GM12878 (cell line): Measurements from ENCODE around the gene GADL1. TPM values are rescaled to one million over a fixed set of nuclear protein-coding genes. Genes with fewer than 3 reads are reported as not detected.

Experiments
- ATAC-seq: fragments of 200-7000 bp; cut with Tn5 transposase; 3 replicates; pipeline ENCODE4 v1.9.1; 2020; ENCODE audit warnings: mild to moderate bottlenecking, moderate library complexity
- BruUV-seq: library from RNA; stranded (reverse); fragments of 400-500 nt; replicated peaks from 2 replicates; lab custom pipeline; 2021; lab: Mats Ljungman, UMichigan
- CTCF ChIA-PET: fragments of 300-600 bp; sonication (Branson Sonifier 250); formaldehyde crosslinking; extraction: SDS; loops from one replicate; lab custom pipeline; 2021; ENCODE audit warnings: inconsistent platforms; lab: Yijun Ruan, JAX
- POLR2A ChIA-PET: fragments of 350-600 bp; formaldehyde crosslinking; extraction: SDS; loops from one replicate; lab custom pipeline; 2021; ENCODE audit warnings: inconsistent platforms; lab: Charles Lee
- RAD21 ChIA-PET: fragments of 300-600 bp; sonication (Branson Sonifier 250); formaldehyde crosslinking; loops from one replicate; lab custom pipeline; 2023; ENCODE audit warnings: antibody characterized with exemption; ENCODE audit not compliant: unreplicated experiment; lab: Charles Lee
- SMC1A ChIA-PET: fragments of 300-600 bp; sonication (Branson Sonifier 250); formaldehyde crosslinking; loops from one replicate; lab custom pipeline; 2023; ENCODE audit not compliant: unreplicated experiment, uncharacterized antibody; lab: Charles Lee
- DNase-seq: peaks from one replicate; pipeline ENCODE4 v3.0.0-alpha.2; 2011; ENCODE audit warnings: low read depth, low spot score
- FAIRE-seq: peaks from 3 replicates; lab custom pipeline; 2011; peaks lifted over from hg19 to GRCh38; lab: Jason Lieb, UNC
- H2AFZ ChIP-seq: 2 replicates; pipeline ENCODE4 v1.6.0; 2011; ENCODE audit warnings: low read depth, low read length, control low read depth; ENCODE audit not compliant: control insufficient read depth
- H3K27ac ChIP-seq: 2 replicates; pipeline ENCODE4 v1.5.1; 2011; ENCODE audit warnings: control low read depth; ENCODE audit not compliant: control insufficient read depth, insufficient read depth
- H3K27me3 ChIP-seq, 2 experiments: replicated peaks in 1 of 2; 2 replicates each; pipeline versions ENCODE4 v1.6.0 to v1.6.1; 2011; ENCODE audit warnings: low read length in 1 of 2; ENCODE audit not compliant: control insufficient read depth in 2 of 2, insufficient read depth in 2 of 2
- H3K36me3 ChIP-seq, 2 experiments: 2 replicates each; pipeline ENCODE4 v1.5.1; 2011; ENCODE audit warnings: low read length in 1 of 2; ENCODE audit not compliant: control insufficient read depth in 2 of 2, insufficient read depth in 2 of 2
- H3K4me1 ChIP-seq: 2 replicates; pipeline ENCODE4 v1.6.1; 2011; ENCODE audit warnings: mild to moderate bottlenecking, low read length, moderate library complexity, mixed read lengths; ENCODE audit not compliant: control insufficient read depth, insufficient read depth
- H3K4me2 ChIP-seq: 2 replicates; pipeline ENCODE4 v1.6.0; 2011; ENCODE audit warnings: control low read depth; ENCODE audit not compliant: control insufficient read depth, insufficient read depth
- H3K4me3 ChIP-seq: fragments of 200-600 bp; sonication (generic); 2 replicates; pipeline ENCODE4 v1.5.1; 2016
- H3K79me2 ChIP-seq: 2 replicates; pipeline ENCODE4 v1.6.0; 2011; ENCODE audit warnings: low read length; ENCODE audit not compliant: control insufficient read depth, insufficient read depth
- H3K9ac ChIP-seq: 2 replicates; pipeline ENCODE4 v1.8.0; 2011; ENCODE audit warnings: low read length, control low read depth, mixed read lengths; ENCODE audit not compliant: control insufficient read depth, insufficient read depth
- H3K9me3 ChIP-seq: replicated peaks from 3 replicates; pipeline ENCODE4 v1.5.1; 2011; ENCODE audit warnings: mild to moderate bottlenecking, low read length; ENCODE audit not compliant: control insufficient read depth, insufficient read depth
- H4K20me1 ChIP-seq: 2 replicates; pipeline ENCODE4 v1.6.0; 2011; ENCODE audit not compliant: control insufficient read depth, insufficient read depth
- CBX3 ChIP-seq: fragments of 200-600 bp; sonication (generic); IDR thresholded peaks from 2 replicates; pipeline ENCODE4 v1.6.1; 2016; ENCODE audit warnings: low read depth, borderline replicate concordance
- HCFC1 ChIP-seq: fragments of 150-350 bp; IDR thresholded peaks from 2 replicates; pipeline ENCODE4 v1.6.1; 2014; ENCODE audit warnings: low read length
- IRF4 ChIP-seq: IDR thresholded peaks from 2 replicates; pipeline ENCODE4 v1.6.1; 2011; ENCODE audit warnings: low read depth, low read length
- KDM1A ChIP-seq: fragments of 200-600 bp; sonication (generic); IDR thresholded peaks from 2 replicates; pipeline ENCODE4 v1.6.1; 2016; ENCODE audit warnings: borderline replicate concordance
- NFYB ChIP-seq: IDR thresholded peaks from 2 replicates; pipeline ENCODE4 v1.6.1; 2011; ENCODE audit warnings: low read depth, mild to moderate bottlenecking, low read length, improper control_type of control experiment, moderate library complexity; ENCODE audit not compliant: insufficient read depth
- SMARCA5 ChIP-seq: fragments of 450-650 bp; IDR thresholded peaks from 2 replicates; pipeline ENCODE4 v1.6.1; 2017; ENCODE audit warnings: mild to moderate bottlenecking
- SMC3 ChIP-seq: IDR thresholded peaks from 2 replicates; pipeline ENCODE4 v1.6.1; 2011; ENCODE audit warnings: low read length, improper control_type of control experiment, borderline replicate concordance
- SRF ChIP-seq, 2 experiments: IDR thresholded peaks; 2 replicates each; pipeline ENCODE4 v1.6.1; 2011; ENCODE audit warnings: low read depth in 2 of 2, low read length in 2 of 2, mild to moderate bottlenecking in 1 of 2, moderate library complexity in 1 of 2
- YY1 ChIP-seq: IDR thresholded peaks from 2 replicates; pipeline ENCODE4 v1.6.1; 2011; ENCODE audit warnings: low read depth, mild to moderate bottlenecking, low read length
- WGBS: methylation state at CpG from one replicate; pipeline ENCODE4 v1.1.6; 2016; ENCODE audit warnings: low lambda C conversion rate; ENCODE audit not compliant: insufficient replicate concordance, insufficient coverage; ENCODE audit errors: missing lambda C conversion rate; 5-methylcytosine and 5-hydroxymethylcytosine counted together
- in situ Hi-C: fragments of 300-500 bp; cut with MboI; formaldehyde crosslinking; loops from 9 replicates; pipeline ENCODE4 v1.14.3; 2018; ENCODE audit warnings: mixed read lengths
- intact Hi-C: fragments of 100-400 bp; cut with micrococcal nuclease; formaldehyde crosslinking; loops from one replicate; pipeline ENCODE4 v1.14.2; 2022; ENCODE audit not compliant: unreplicated experiment
- polyA plus RNA-seq, 11 experiments: library from polyadenylated mRNA; depleted of rRNA in 4 of 11; unstranded in 6 of 11; stranded (reverse) in 5 of 11; fragments of >200 nt; fragmentation: Nextera tagmentation in 4 of 11; fragmentation: Illumina TruSeq in 1 of 11; extraction: Ambion mirVana in 4 of 11; extraction: Trizol in 1 of 11; gene quantifications; 1 replicate in 1 of 11; 2 replicates in 10 of 11; pipeline versions ENCODE4 v1.2.1 to v1.2.3, GENCODE V29; 2011 to 2016; ENCODE audit warnings: inconsistent platforms in 2 of 11, missing spikeins in 2 of 11, low read depth in 1 of 11
- total RNA-seq, 4 experiments: library from RNA; depleted of rRNA in 3 of 4; stranded (reverse); fragments of >200 nt in 3 of 4; fragmentation: Illumina TruSeq in 1 of 4; extraction: Trizol in 1 of 4; gene quantifications; 2 replicates each; pipeline versions ENCODE4 v1.2.1 to v1.2.3, GENCODE V29; 2013 to 2021
- TF ChIP-seq, protein P1 (sequence below), 3 experiments: IDR thresholded peaks in 2 of 3; conservative IDR thresholded peaks in 1 of 3; 2 replicates each; pipeline ENCODE4 v1.5.1; 2011; ENCODE audit warnings: low read depth in 3 of 3, low read length in 3 of 3, mild to moderate bottlenecking in 3 of 3, control low read depth in 2 of 3, moderate library complexity in 2 of 3, inconsistent platforms in 1 of 3, mixed read lengths in 1 of 3; ENCODE audit not compliant: control insufficient read depth in 2 of 3, insufficient read depth in 1 of 3; ENCODE audit errors: extremely low read depth in 1 of 3
- TF ChIP-seq, protein P2 (sequence below): fragments of 450-650 bp; IDR thresholded peaks from 2 replicates; pipeline ENCODE4 v1.6.1; 2017; ENCODE audit warnings: mild to moderate bottlenecking

Gene GADL1
- total and polyA plus RNA-seq, 10 of the 15 experiments (the other 5 are each of a cell fraction or from before 2014, with no cell fraction given) = 0.04 TPM; not detected in 9

DNA sequence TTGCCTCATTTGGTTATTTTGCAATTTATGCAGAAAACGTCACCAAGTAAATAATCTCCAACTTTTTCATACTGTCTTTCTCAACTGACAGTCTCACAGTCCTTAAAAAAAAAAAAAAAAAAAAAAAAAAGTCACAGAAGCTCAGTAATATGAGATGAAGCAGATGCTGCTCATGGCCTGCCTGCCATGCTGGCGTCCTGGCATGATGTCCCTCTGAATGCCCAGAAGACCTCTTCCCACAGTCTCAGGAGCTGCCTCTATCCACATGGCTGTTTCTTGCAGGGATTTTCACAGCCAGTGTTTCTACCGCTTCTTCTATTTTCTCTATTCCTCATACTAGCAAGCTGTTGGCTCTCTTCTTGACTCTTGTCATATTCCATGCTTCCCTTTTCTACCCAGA, 200.3 kb downstream of the GADL1 start:
- Histone ChIP-seq H4K20me1 (no peaks in the 10 kb centered on the region), H3K4me1 (no peaks in the 10 kb centered on the region), H3K27ac (no peak overlapping the region), H3K79me2 (no peaks in the 10 kb centered on the region), H3K4me2 (no peak overlapping the region), H2AFZ (no peak overlapping the region), H3K27me3 (no peaks in the 10 kb centered on the region; a peak in 1 of 4 replicates), H3K9ac (no peak overlapping the region), H3K36me3 (no peaks in the 10 kb centered on the region), H3K9me3 (no peaks in the 10 kb centered on the region), H3K4me3 (no peak overlapping the region)
- ATAC-seq (no peak), FAIRE-seq (no peak), DNase-seq (no peak)
- no TSS peak for BruUV-seq
- intact Hi-C loops (loop anchor here (10.0 kb wide), 1 partner anchor 249 kb away; no protein-coding TSS in a partner anchor), in situ Hi-C loops (loop anchor here (10.0 kb wide), 2 partner anchors 589 to 669 kb away; no protein-coding TSS in a partner anchor)
- ChIA-PET POLR2A (interaction anchor here (0.7 kb wide), 1 partner anchor 259 kb away, joined by 3 read pairs; no protein-coding TSS in a partner anchor), RAD21 (interaction anchor here (0.7 to 3.7 kb wide), 12 partner anchors 17 to 1778 kb away, joined by 3 to 25 read pairs (median 4); partner anchors contain the start of gene TGFBR2), SMC1A (interaction anchor here (0.7 to 5.7 kb wide), 12 partner anchors 13 to 652 kb away, joined by 3 to 28 read pairs (median 4); no protein-coding TSS in a partner anchor), CTCF (interaction anchor here (0.9 to 3.6 kb wide), 26 partner anchors 8 to 1209 kb away, joined by 3 to 40 read pairs (median 4); no protein-coding TSS in a partner anchor)
- TF ChIP-seq CBX3 = no peak
- no peak for TF ChIP-seq NFYB
- TF ChIP-seq SRF (IDR thresholded peaks at IDR 0.05; ENCODE audit: low read depth in 2 of 2, low read length in 2 of 2) = no peak
- no peak for TF ChIP-seq KDM1A
- WGBS = 49% methylated on average over 3 of the region's 3 CpGs

DNA sequence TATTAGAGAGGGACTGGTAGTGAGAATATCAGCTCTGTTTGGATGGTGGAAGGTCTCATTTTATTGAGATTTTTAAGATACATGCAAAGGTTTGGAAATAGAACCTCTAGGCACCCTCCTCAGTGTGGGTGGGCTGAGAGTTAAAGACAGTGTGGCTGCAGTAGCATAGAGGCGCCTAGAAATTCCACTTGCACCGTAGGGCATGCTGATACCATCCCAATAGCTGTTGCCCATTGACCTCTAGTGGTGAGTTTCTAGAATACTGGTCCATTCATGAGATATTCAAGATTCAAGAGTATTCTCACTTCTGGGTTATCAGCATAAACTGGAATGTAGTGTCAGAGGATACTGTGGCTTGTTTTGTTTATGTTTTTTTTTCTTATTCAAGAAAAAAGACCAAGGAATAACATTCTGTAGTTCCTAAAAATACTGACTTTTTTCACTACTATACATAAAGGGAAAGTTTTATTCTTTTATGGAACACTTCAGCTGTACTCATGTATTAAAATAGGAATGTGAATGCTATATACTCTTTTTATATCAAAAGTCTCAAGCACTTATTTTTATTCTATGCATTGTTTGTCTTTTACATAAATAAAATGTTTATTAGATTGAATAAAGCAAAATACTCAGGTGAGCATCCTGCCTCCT, 200.9 kb downstream of the GADL1 start:
- SMC1A ChIA-PET = interaction anchor here (0.5 to 5.7 kb wide), 27 partner anchors 16 to 680 kb away, joined by 3 to 28 read pairs (median 4); partner anchors contain the start of gene TGFBR2
- 0% methylated on average over 2 of the region's 2 CpGs for WGBS
- Histone ChIP-seq H3K4me1 (no peaks in the 10 kb centered on the region), H3K9me3 (no peaks in the 10 kb centered on the region), H2AFZ (no peak overlapping the region), H3K36me3 (no peaks in the 10 kb centered on the region), H3K4me3 (no peak overlapping the region), H3K27ac (no peak overlapping the region), H3K4me2 (no peak overlapping the region), H3K27me3 (no peaks in the 10 kb centered on the region; a peak in 1 of 4 replicates), H4K20me1 (no peaks in the 10 kb centered on the region), H3K79me2 (no peaks in the 10 kb centered on the region), H3K9ac (no peak overlapping the region)
- in situ Hi-C loops = loop anchor here (10.0 kb wide), 2 partner anchors 589 to 669 kb away; no protein-coding TSS in a partner anchor
- FAIRE-seq (peak; percentile 90), ATAC-seq (peak; percentile 98), DNase-seq (peak; percentile 16)
- CTCF ChIA-PET = interaction anchor here (0.6 to 3.6 kb wide), 39 partner anchors 8 to 1208 kb away, joined by 3 to 40 read pairs (median 4); no protein-coding TSS in a partner anchor
- POLR2A ChIA-PET = no interaction called here
- RAD21 ChIA-PET = interaction anchor here (0.5 to 3.7 kb wide), 16 partner anchors 16 to 1778 kb away, joined by 3 to 25 read pairs (median 3); partner anchors contain the start of gene TGFBR2
- intact Hi-C loops = loop anchor here (1.0 to 10.0 kb wide), 5 partner anchors 249 to 651 kb away; no protein-coding TSS in a partner anchor
- no TSS peak for BruUV-seq
- peak; percentile 95 for TF ChIP-seq SMC3
- 0 out of 2 replicates have a peak, but pooled peaks have one; percentile 43 for TF ChIP-seq YY1
- peak; percentile 54; the same call in 1 of the 2 replicates for TF ChIP-seq IRF4
- TF ChIP-seq, protein P1, sequence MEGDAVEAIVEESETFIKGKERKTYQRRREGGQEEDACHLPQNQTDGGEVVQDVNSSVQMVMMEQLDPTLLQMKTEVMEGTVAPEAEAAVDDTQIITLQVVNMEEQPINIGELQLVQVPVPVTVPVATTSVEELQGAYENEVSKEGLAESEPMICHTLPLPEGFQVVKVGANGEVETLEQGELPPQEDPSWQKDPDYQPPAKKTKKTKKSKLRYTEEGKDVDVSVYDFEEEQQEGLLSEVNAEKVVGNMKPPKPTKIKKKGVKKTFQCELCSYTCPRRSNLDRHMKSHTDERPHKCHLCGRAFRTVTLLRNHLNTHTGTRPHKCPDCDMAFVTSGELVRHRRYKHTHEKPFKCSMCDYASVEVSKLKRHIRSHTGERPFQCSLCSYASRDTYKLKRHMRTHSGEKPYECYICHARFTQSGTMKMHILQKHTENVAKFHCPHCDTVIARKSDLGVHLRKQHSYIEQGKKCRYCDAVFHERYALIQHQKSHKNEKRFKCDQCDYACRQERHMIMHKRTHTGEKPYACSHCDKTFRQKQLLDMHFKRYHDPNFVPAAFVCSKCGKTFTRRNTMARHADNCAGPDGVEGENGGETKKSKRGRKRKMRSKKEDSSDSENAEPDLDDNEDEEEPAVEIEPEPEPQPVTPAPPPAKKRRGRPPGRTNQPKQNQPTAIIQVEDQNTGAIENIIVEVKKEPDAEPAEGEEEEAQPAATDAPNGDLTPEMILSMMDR (IDR thresholded peaks at IDR 0.05 in 2 of 3, conservative IDR thresholded peaks at IDR 0.05 in 1 of 3; ENCODE audit: control insufficient read depth in 2 of 3, extremely low read depth in 1 of 3, insufficient read depth in 1 of 3, low read depth in 3 of 3, low read length in 3 of 3) = peak; percentile 72 to 84 (median 79)
- TF ChIP-seq SMARCA5 = no peak
- TF ChIP-seq, protein P2, sequence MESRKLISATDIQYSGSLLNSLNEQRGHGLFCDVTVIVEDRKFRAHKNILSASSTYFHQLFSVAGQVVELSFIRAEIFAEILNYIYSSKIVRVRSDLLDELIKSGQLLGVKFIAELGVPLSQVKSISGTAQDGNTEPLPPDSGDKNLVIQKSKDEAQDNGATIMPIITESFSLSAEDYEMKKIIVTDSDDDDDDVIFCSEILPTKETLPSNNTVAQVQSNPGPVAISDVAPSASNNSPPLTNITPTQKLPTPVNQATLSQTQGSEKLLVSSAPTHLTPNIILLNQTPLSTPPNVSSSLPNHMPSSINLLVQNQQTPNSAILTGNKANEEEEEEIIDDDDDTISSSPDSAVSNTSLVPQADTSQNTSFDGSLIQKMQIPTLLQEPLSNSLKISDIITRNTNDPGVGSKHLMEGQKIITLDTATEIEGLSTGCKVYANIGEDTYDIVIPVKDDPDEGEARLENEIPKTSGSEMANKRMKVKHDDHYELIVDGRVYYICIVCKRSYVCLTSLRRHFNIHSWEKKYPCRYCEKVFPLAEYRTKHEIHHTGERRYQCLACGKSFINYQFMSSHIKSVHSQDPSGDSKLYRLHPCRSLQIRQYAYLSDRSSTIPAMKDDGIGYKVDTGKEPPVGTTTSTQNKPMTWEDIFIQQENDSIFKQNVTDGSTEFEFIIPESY = no peak
- TF ChIP-seq HCFC1 = no peak
